Prostate gland (tissue), 2 donors: ENCODE results near the gene PEX16. TPM values are rescaled to one million over a fixed set of nuclear protein-coding genes. Genes with fewer than 3 reads are reported as not detected.

Experiments
- DNase-seq: peaks from one replicate; pipeline ENCODE4 v3.0.0-alpha.2; 2019; ENCODE audit warnings: low spot score
- H3K27ac ChIP-seq, 2 donors: fragments of 200-600 bp; sonication (generic); 2 replicates each; pipeline ENCODE4 v1.5.1; 2017 to 2019
- H3K27me3 ChIP-seq: fragments of 200-600 bp; sonication (generic); replicated peaks from 2 replicates; pipeline ENCODE4 v1.5.1; 2019; ENCODE audit not compliant: insufficient read depth
- H3K36me3 ChIP-seq, 2 donors: fragments of 200-600 bp; sonication (generic); 1 replicate in 1 of 2; 2 replicates in 1 of 2; pipeline versions ENCODE4 v1.5.1 to v1.8.1; 2017 to 2019
- H3K4me1 ChIP-seq: fragments of 200-600 bp; sonication (generic); replicated peaks from 2 replicates; pipeline ENCODE4 v1.5.1; 2019
- H3K4me3 ChIP-seq, 2 donors: fragments of 200-600 bp; sonication (generic); 2 replicates each; pipeline ENCODE4 v1.5.1; 2017 to 2019
- H3K9me3 ChIP-seq: fragments of 200-600 bp; sonication (generic); 2 replicates; pipeline ENCODE4 v1.5.1; 2017
- CTCF ChIP-seq, 4 experiments: fragments of 200-600 bp in 2 of 4; fragments of 450-650 bp in 2 of 4; sonication (generic) in 2 of 4; IDR thresholded peaks; 1 replicate in 3 of 4; 2 replicates in 1 of 4; pipeline ENCODE4 v1.5.1; 2016 to 2019; ENCODE audit warnings: antibody characterized with exemption in 4 of 4, mild to moderate bottlenecking in 2 of 4, moderate library complexity in 2 of 4
- POLR2A ChIP-seq: fragments of 450-650 bp; IDR thresholded peaks from one replicate; pipeline ENCODE4 v1.6.1; 2016; ENCODE audit warnings: antibody characterized with exemption, mild to moderate bottlenecking
- POLR2AphosphoS5 ChIP-seq: sonication (generic); formaldehyde crosslinking; IDR thresholded peaks from one replicate; pipeline ENCODE4 v1.6.1; 2017; ENCODE audit warnings: antibody characterized with exemption
- WGBS: methylation state at CpG from one replicate; pipeline ENCODE4 v1.1.5; 2018; 5-methylcytosine and 5-hydroxymethylcytosine counted together
- intact Hi-C: fragments of 100-400 bp; cut with DNase I; formaldehyde crosslinking; loops from one replicate; pipeline ENCODE4 v1.14.2; 2022
- total RNA-seq, 2 donors: library from RNA; depleted of rRNA; stranded (reverse); fragments of >200 nt; gene quantifications; one replicate each; pipeline ENCODE4 v1.1.0, GENCODE V29; 2016

The PEX16 gene
- total RNA-seq, 2 donors from 2014 or later, result 31.8 to 35.4 TPM

GRCh38 chr11:45869551-45869950, 48.1 kb downstream of the PEX16 start:
- TF ChIP-seq POLR2A (no peak), CTCF (IDR thresholded peaks at IDR 0.05) (no peak), POLR2AphosphoS5 (no peak)
- 93% methylated on average over 12 of the region's 12 CpGs for WGBS
- H3K27me3 ChIP-seq, result no peaks in the 10 kb centered on the region

GRCh38 chr11:45864041-45864440, 53.6 kb downstream of the PEX16 start:
- peaks cover 17 to 38% of the 10 kb centered on the region in 2 donors for H3K36me3 ChIP-seq

More at GRCh38 chr11:45869551-45869950, 48.1 kb downstream of the PEX16 start:
- intact Hi-C loops, result no loop called here
- Histone ChIP-seq H3K4me3 (no peak overlapping the region), H3K4me1 (no peaks in the 10 kb centered on the region), H3K36me3 (peaks cover 33 to 34% of the 10 kb centered on the region in 2 donors), H3K9me3 (no peaks in the 10 kb centered on the region), H3K27ac (no peak overlapping the region)
- DNase-seq, result no peak

GRCh38 chr11:45860764-45861510, 56.7 kb downstream of the PEX16 start:
- DNase-seq, result no peak
- Histone ChIP-seq H3K27me3 (no peaks in the 10 kb centered on the region), H3K4me3 (no peak overlapping the region), H3K4me1 (peaks cover 20% of the 10 kb centered on the region), H3K9me3 (no peaks in the 10 kb centered on the region), H3K36me3 (peaks cover 5 to 30% of the 10 kb centered on the region in 2 donors), H3K27ac (peak overlapping the region; percentile 65 to 77)
- 87% methylated on average over 9 of the region's 10 CpGs for WGBS
- intact Hi-C loops, result no loop called here
- TF ChIP-seq POLR2AphosphoS5, result no peak
- no peak for TF ChIP-seq CTCF (IDR thresholded peaks at IDR 0.05)
- TF ChIP-seq POLR2A, result no peak

More at GRCh38 chr11:45864041-45864440, 53.6 kb downstream of the PEX16 start:
- no peaks in the 10 kb centered on the region for H3K27me3 ChIP-seq
- intact Hi-C loops, result no loop called here
- H3K4me1 ChIP-seq, result peaks cover 4% of the 10 kb centered on the region
- TF ChIP-seq CTCF (IDR thresholded peaks at IDR 0.05), result no peak
- no peak for TF ChIP-seq POLR2AphosphoS5
- no peak for TF ChIP-seq POLR2A
- no peak overlapping the region for H3K27ac ChIP-seq
- H3K4me3 ChIP-seq, result no peak overlapping the region
- H3K9me3 ChIP-seq, result no peaks in the 10 kb centered on the region
- DNase-seq, result no peak

- TF ChIP-seq POLR2A, result no peak
- no peak for TF ChIP-seq CTCF (IDR thresholded peaks at IDR 0.05)
- TF ChIP-seq POLR2AphosphoS5, result no peak
Measured at GRCh38 chr11:45860348-45860747, 57.3 kb downstream of the PEX16 start.

More at GRCh38 chr11:45860348-45860747, 57.3 kb downstream of the PEX16 start:
- H3K4me1 ChIP-seq, result peaks cover 20% of the 10 kb centered on the region
- no peaks in the 10 kb centered on the region for H3K27me3 ChIP-seq
- no peak overlapping the region for H3K4me3 ChIP-seq
- no peak for DNase-seq
- H3K9me3 ChIP-seq, result no peaks in the 10 kb centered on the region
- peaks cover 5 to 30% of the 10 kb centered on the region in 2 donors for H3K36me3 ChIP-seq
- WGBS, result 88% methylated on average over 5 of the region's 5 CpGs
- H3K27ac ChIP-seq, result peak overlapping the region; percentile 65 to 77
- intact Hi-C loops, result no loop called here

Other genes starting within 250 kb of the PEX16 start
- gene SLC35C1, start 112.7 kb downstream of the PEX16 start, total RNA-seq, result 10 to 100 TPM; 14.1 to 20.6 TPM
- 10 to 100 TPM; 45.4 to 70.8 TPM for gene CRY2, start 70.4 kb downstream of the PEX16 start, total RNA-seq
- 10 to 100 TPM; 19.8 to 46.9 TPM for gene MAPK8IP1, start 32.2 kb downstream of the PEX16 start, total RNA-seq
- 1 to 10 TPM in 1 of 2 donors, under 1 TPM in 1; 0.59 to 2.8 TPM for gene FREY1, start 10.6 kb downstream of the PEX16 start, total RNA-seq
- gene LARGE2, start 4.8 kb upstream of the PEX16 start, total RNA-seq, result 10 to 100 TPM; 20.2 to 33.6 TPM
- gene PHF21A, start 203.6 kb upstream of the PEX16 start, total RNA-seq, result 10 to 100 TPM; 24.7 to 48.0 TPM